ENCODE data around the gene TRIM34.

DNA sequence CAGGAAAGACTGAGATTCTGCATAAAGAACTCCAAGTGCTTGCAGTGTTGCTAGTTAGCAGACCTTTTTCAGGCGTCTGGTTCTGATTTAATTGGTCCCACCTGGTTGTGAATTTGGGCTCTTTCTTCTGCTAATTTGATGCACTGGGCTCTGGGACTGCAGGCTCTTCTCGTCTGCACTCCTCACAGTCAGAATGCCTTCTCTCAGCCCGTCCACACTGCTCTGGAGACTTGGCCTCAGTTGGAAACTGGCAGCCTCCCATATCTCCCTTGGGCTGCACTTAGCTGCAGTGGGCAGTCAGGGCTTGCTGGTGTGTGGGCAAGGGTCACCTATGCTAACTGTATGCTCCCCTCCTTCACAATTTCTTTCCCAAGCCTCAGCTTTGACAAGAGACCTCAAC is 26.8 kb upstream of the TRIM34 start:
- TF ChIP-seq, protein P1, sequence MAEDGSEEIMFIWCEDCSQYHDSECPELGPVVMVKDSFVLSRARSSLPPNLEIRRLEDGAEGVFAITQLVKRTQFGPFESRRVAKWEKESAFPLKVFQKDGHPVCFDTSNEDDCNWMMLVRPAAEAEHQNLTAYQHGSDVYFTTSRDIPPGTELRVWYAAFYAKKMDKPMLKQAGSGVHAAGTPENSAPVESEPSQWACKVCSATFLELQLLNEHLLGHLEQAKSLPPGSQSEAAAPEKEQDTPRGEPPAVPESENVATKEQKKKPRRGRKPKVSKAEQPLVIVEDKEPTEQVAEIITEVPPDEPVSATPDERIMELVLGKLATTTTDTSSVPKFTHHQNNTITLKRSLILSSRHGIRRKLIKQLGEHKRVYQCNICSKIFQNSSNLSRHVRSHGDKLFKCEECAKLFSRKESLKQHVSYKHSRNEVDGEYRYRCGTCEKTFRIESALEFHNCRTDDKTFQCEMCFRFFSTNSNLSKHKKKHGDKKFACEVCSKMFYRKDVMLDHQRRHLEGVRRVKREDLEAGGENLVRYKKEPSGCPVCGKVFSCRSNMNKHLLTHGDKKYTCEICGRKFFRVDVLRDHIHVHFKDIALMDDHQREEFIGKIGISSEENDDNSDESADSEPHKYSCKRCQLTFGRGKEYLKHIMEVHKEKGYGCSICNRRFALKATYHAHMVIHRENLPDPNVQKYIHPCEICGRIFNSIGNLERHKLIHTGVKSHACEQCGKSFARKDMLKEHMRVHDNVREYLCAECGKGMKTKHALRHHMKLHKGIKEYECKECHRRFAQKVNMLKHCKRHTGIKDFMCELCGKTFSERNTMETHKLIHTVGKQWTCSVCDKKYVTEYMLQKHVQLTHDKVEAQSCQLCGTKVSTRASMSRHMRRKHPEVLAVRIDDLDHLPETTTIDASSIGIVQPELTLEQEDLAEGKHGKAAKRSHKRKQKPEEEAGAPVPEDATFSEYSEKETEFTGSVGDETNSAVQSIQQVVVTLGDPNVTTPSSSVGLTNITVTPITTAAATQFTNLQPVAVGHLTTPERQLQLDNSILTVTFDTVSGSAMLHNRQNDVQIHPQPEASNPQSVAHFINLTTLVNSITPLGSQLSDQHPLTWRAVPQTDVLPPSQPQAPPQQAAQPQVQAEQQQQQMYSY (CRISPR knock-in tag; IDR thresholded peaks at IDR 0.05), result no peak
- TF ChIP-seq, protein P2, sequence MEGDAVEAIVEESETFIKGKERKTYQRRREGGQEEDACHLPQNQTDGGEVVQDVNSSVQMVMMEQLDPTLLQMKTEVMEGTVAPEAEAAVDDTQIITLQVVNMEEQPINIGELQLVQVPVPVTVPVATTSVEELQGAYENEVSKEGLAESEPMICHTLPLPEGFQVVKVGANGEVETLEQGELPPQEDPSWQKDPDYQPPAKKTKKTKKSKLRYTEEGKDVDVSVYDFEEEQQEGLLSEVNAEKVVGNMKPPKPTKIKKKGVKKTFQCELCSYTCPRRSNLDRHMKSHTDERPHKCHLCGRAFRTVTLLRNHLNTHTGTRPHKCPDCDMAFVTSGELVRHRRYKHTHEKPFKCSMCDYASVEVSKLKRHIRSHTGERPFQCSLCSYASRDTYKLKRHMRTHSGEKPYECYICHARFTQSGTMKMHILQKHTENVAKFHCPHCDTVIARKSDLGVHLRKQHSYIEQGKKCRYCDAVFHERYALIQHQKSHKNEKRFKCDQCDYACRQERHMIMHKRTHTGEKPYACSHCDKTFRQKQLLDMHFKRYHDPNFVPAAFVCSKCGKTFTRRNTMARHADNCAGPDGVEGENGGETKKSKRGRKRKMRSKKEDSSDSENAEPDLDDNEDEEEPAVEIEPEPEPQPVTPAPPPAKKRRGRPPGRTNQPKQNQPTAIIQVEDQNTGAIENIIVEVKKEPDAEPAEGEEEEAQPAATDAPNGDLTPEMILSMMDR (IDR thresholded peaks at IDR 0.05 in 2 of 3, conservative IDR thresholded peaks at IDR 0.05 in 1 of 3; ENCODE audit: control insufficient read depth in 2 of 3, extremely low read depth in 1 of 3, insufficient read depth in 1 of 3, low read depth in 3 of 3, low read length in 3 of 3), result no peak
